Activated CD4-positive, alpha-beta T cell treated with anti-CD3 and anti-CD28 coated beads, Interleukin-2, amount 50 U/mL, for 4 hours (primary cell): ENCODE measurements around the gene VPS37C.

Experiments used
- DNase-seq, 2 experiments: peaks; one replicate each; pipeline ENCODE4 v3.0.0-alpha.2; 2020

Gene VPS37C

GRCh38 chr11:61152816-61153592 lies 8.2 kb downstream of the VPS37C start:
- no peak for DNase-seq

- no peak for DNase-seq
Observed at GRCh38 chr11:61151545-61152252, 9.5 kb downstream of the VPS37C start.

- no peak for DNase-seq
Observed at GRCh38 chr11:61150706-61151544, 10.3 kb downstream of the VPS37C start.

GRCh38 chr11:61149624-61150615 lies 11.3 kb downstream of the VPS37C start:
- DNase-seq, result no peak

GRCh38 chr11:61147791-61148620 lies 13.2 kb downstream of the VPS37C start:
- DNase-seq, result no peak

- no peak for DNase-seq
Observed at GRCh38 chr11:61147271-61147670, 14.0 kb downstream of the VPS37C start.

- no peak for DNase-seq
Observed at GRCh38 chr11:61146416-61146815, 14.8 kb downstream of the VPS37C start.

- DNase-seq, result no peak
Observed at GRCh38 chr11:61145228-61146005, 15.8 kb downstream of the VPS37C start.

- DNase-seq, result no peak
Observed at GRCh38 chr11:61144511-61145179, 16.6 kb downstream of the VPS37C start.

GRCh38 chr11:61142424-61142823 lies 18.8 kb downstream of the VPS37C start:
- DNase-seq, result no peak

GRCh38 chr11:61141601-61142028 lies 19.6 kb downstream of the VPS37C start:
- DNase-seq, result no peak

GRCh38 chr11:61140416-61140815 lies 20.8 kb downstream of the VPS37C start:
- DNase-seq, result no peak

- DNase-seq, result no peak
Observed at GRCh38 chr11:61139387-61139786, 21.8 kb downstream of the VPS37C start.

- DNase-seq, result no peak
Observed at GRCh38 chr11:61138935-61139334, 22.3 kb downstream of the VPS37C start.

GRCh38 chr11:61134801-61135257 lies 26.4 kb downstream of the VPS37C start:
- DNase-seq, result no peak

- no peak for DNase-seq
Observed at GRCh38 chr11:61133956-61134662, 27.1 kb downstream of the VPS37C start.

GRCh38 chr11:61133145-61133544 lies 28.1 kb downstream of the VPS37C start:
- DNase-seq, result no peak

GRCh38 chr11:61132646-61133045 lies 28.6 kb downstream of the VPS37C start:
- no peak for DNase-seq

GRCh38 chr11:61131998-61132555 lies 29.1 kb downstream of the VPS37C start:
- no peak for DNase-seq
